ENCODE data around the gene SRPX.

Gene SRPX

DNA sequence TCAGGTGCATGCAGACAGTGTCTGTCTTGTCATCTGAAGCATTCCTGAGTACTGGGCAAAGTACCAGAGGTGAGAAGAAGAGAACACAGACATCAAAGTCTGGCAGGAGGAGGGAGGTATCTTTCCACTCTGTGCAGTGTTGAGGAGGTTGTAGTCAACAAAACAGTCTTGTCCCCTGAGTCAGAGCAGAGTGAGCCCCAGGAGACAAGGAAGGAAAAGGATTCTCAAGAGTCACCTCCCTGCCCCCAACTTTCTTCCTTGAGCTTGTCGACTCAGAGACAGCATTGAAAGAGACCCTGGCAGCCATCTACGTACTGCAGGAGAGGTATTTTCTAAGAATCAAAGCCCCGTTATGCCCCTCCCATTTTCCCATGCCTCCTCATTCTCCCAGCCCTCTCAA is 4.4 kb upstream of the SRPX start:
- H3K36me3 Mint-ChIP-seq (ENCODE audit: insufficient read depth) = no peaks in the 10 kb centered on the region

DNA sequence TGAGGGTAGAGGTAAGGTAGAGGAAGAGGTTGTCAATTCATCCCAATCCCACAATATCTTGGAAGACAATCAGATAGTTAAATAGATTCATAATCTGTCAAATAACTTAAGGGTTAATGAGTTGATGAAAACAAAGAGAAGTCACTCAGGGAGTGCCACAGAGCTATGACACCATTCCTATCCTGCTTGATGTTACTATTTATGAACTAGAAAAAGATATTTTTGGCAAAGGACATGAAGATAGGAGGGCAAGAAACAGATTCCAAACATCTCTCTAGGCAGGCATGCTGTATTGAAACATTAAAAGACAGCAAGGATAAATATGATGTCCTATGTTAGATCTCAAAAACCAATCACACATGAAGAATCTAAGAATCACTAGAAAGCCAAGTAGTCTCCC is 3.5 kb upstream of the SRPX start:
- no peak overlapping the region for H3K27ac Mint-ChIP-seq (ENCODE audit: low read depth)
- H3K9me3 Mint-ChIP-seq = no peaks in the 10 kb centered on the region
- no peak overlapping the region for H3K4me3 Mint-ChIP-seq
- ATAC-seq (replicated peaks; ENCODE audit: extremely low read depth, poor library complexity, severe bottlenecking) (no peak), DNase-seq (ENCODE audit: low spot score in 2 of 2) (no peak)
- peaks cover 33% of the 10 kb centered on the region for H3K27me3 Mint-ChIP-seq
- H3K36me3 Mint-ChIP-seq (ENCODE audit: insufficient read depth) = no peaks in the 10 kb centered on the region
- no peaks in the 10 kb centered on the region for H3K4me1 Mint-ChIP-seq

More for the DNA sequence above, 4.4 kb upstream of the SRPX start:
- Mint-ChIP-seq H3K4me1 (no peaks in the 10 kb centered on the region), H3K9me3 (no peaks in the 10 kb centered on the region), H3K27me3 (peaks cover 24% of the 10 kb centered on the region), H3K4me3 (no peak overlapping the region), H3K27ac (ENCODE audit: low read depth) (no peak overlapping the region)
- DNase-seq (ENCODE audit: low spot score in 2 of 2) = no peak
- ATAC-seq (replicated peaks; ENCODE audit: extremely low read depth, poor library complexity, severe bottlenecking) = no peak

DNA sequence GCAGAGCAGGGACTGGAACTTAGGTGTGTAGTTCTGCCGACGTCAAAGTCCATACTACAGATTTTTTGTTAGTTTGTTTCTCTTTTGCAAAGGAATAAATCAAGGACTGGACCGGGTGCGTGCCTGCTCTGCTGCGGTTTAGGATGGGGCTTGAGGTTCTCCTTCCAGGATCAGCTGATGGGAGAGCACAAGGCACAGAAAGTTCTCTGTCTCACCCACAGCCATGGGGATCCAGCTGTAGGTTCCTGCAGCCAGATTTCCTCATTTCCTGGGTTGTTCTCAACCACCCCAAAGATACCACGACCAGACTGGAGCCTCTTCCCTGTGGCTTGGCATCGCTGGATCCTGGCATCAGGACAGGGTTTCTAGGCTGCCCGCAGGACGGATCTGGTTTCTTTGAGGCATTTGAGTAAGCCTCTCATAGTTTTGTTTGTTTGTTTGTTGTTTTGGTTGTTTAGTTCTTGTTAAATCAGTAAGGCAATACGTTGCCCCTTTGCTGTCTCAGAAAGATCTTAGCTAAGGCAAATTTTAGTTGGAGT is 789 bp upstream of the SRPX start:
- H3K36me3 Mint-ChIP-seq (ENCODE audit: insufficient read depth) = no peaks in the 10 kb centered on the region
- DNase-seq (ENCODE audit: low spot score in 2 of 2) (no peak), ATAC-seq (replicated peaks; ENCODE audit: extremely low read depth, poor library complexity, severe bottlenecking) (no peak)
- no peaks in the 10 kb centered on the region for H3K9me3 Mint-ChIP-seq
- no peak overlapping the region for H3K4me3 Mint-ChIP-seq
- no peaks in the 10 kb centered on the region for H3K4me1 Mint-ChIP-seq
- H3K27ac Mint-ChIP-seq (ENCODE audit: low read depth) = no peak overlapping the region
- H3K27me3 Mint-ChIP-seq = peaks cover 42% of the 10 kb centered on the region

GRCh38 chrX:38220024-38220414 is 652 bp downstream of the SRPX start:
- ATAC-seq (replicated peaks; ENCODE audit: extremely low read depth, poor library complexity, severe bottlenecking) = no peak
- Mint-ChIP-seq H3K9me3 (no peaks in the 10 kb centered on the region), H3K27ac (ENCODE audit: low read depth) (no peak overlapping the region), H3K4me3 (no peak overlapping the region), H3K4me1 (no peaks in the 10 kb centered on the region), H3K27me3 (peaks cover 42% of the 10 kb centered on the region), H3K36me3 (ENCODE audit: insufficient read depth) (no peaks in the 10 kb centered on the region)
- no peak for DNase-seq (ENCODE audit: low spot score in 2 of 2)

GRCh38 chrX:38216642-38217041 is 4.0 kb downstream of the SRPX start:
- Mint-ChIP-seq H3K36me3 (ENCODE audit: insufficient read depth) (no peaks in the 10 kb centered on the region), H3K27ac (ENCODE audit: low read depth) (no peak overlapping the region), H3K9me3 (no peaks in the 10 kb centered on the region), H3K4me1 (no peaks in the 10 kb centered on the region), H3K27me3 (peaks cover 44% of the 10 kb centered on the region), H3K4me3 (no peak overlapping the region)
- DNase-seq (ENCODE audit: low spot score in 2 of 2) (no peak), ATAC-seq (replicated peaks; ENCODE audit: extremely low read depth, poor library complexity, severe bottlenecking) (no peak)

DNA sequence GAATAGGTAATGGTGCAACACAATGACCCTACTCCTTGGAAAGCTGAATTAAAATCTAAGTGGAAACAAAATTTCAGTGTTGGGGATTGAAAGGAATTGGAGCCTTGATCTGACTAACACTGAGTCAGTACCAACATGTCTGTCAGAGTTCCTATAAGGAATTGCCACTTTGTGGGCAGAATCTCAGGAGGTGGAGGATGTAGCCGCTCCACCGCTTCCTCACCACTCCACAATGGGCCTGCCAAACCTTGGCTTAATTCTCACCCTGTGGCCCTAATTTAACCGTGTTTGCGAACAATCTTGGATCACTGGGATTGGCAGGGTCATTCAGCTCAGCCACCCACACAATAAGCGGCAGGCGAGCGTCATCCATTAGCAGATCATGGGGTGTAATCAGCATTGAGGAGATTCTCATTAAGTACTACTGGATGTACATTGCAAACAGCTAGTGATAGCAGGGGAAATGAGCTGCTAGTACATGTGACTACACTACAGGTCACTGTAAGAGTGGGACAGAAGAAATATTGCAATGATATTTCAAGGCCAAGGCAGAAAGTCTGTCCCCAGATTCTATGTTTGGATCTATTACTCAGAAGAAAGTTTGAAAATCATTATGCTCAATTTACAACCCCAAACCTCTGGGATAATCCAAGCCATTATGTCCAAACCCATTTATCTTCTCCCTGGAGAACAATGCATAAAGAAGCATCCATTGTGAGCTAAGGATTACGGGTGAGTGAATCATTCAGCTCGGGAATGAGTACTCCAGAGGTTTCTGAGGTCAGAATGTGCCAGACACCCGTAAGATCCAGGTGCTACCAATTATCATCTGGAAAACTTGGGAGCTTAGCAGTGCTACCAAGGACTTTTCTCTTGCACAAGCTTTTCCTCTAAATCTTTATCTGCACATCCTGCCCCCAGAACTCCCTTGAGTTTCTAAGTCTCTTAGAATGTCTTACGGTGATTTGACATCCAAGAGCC is 5.8 kb downstream of the SRPX start:
- Mint-ChIP-seq H3K4me1 (no peaks in the 10 kb centered on the region), H3K27ac (ENCODE audit: low read depth) (no peak overlapping the region), H3K27me3 (peaks cover 33% of the 10 kb centered on the region), H3K36me3 (ENCODE audit: insufficient read depth) (no peaks in the 10 kb centered on the region), H3K4me3 (no peak overlapping the region), H3K9me3 (no peaks in the 10 kb centered on the region)
- no peak for ATAC-seq (replicated peaks; ENCODE audit: extremely low read depth, poor library complexity, severe bottlenecking)
- no peak for DNase-seq (ENCODE audit: low spot score in 2 of 2)

GRCh38 chrX:38214044-38214443 is 6.6 kb downstream of the SRPX start:
- DNase-seq (ENCODE audit: low spot score in 2 of 2) = no peak
- no peak for ATAC-seq (replicated peaks; ENCODE audit: extremely low read depth, poor library complexity, severe bottlenecking)
- H3K4me3 Mint-ChIP-seq = no peak overlapping the region
- no peak overlapping the region for H3K27ac Mint-ChIP-seq (ENCODE audit: low read depth)
- no peaks in the 10 kb centered on the region for H3K36me3 Mint-ChIP-seq (ENCODE audit: insufficient read depth)
- no peaks in the 10 kb centered on the region for H3K4me1 Mint-ChIP-seq
- no peaks in the 10 kb centered on the region for H3K9me3 Mint-ChIP-seq
- peaks cover 25% of the 10 kb centered on the region for H3K27me3 Mint-ChIP-seq

DNA sequence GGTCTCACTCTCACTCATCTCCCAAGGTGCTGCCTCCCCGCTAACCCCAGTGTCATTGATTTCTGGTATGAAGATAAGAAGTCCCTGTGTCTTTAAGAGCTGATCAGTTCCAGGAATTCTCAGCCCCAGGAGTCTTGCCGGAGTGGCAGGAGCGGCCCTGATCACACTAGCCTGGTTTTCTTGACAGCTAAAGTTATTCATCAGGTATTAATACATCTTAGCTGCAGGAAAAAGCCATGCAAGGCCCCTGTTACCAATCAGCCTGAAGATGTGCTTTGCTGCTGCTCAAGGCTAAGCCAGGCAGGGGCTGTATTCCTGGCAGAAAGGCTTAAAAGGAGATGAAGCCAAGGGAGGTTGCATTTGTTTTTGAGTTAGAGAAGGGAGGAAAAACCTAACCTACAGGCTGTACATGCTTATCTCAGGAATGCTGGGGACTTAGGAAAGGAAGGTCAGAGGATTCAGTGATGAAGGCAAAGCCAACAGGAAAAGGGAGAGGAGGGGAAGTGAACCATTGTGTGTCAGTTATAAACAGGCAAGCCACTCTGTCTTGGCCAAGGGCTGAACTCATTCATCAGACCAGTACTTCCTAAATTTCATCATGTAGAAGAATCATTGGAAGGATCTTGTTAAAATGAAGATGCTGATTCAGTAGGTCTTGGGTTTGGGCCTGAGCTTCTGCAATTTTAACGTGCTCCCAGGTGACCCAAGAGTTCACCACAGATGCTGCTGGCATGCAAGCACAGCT is 8.6 kb downstream of the SRPX start:
- H3K27me3 Mint-ChIP-seq = peaks cover 17% of the 10 kb centered on the region
- no peak for ATAC-seq (replicated peaks; ENCODE audit: extremely low read depth, poor library complexity, severe bottlenecking)
- no peaks in the 10 kb centered on the region for H3K36me3 Mint-ChIP-seq (ENCODE audit: insufficient read depth)
- H3K4me3 Mint-ChIP-seq = no peak overlapping the region
- H3K4me1 Mint-ChIP-seq = no peaks in the 10 kb centered on the region
- no peaks in the 10 kb centered on the region for H3K9me3 Mint-ChIP-seq
- no peak for DNase-seq (ENCODE audit: low spot score in 2 of 2)
- no peak overlapping the region for H3K27ac Mint-ChIP-seq (ENCODE audit: low read depth)

DNA sequence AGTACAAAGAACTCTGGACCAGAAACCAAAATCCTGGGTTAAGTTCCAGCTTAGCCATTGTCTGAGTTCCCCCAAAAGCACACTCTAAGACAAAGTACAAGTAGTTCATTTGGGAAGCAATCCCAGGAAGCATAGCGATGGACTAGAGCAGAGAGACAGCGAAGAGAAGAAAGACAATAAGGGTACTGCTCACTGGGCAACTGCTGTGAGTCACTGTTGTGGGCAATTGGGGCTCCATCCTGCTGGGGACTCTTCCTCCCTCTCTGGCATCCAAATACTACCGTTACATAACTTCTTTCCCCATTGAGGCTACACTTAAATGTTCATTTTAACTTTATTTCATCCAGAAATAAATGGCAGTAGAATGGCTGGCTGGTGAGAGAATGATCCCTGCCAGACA is 14.1 kb downstream of the SRPX start:
- H3K27me3 Mint-ChIP-seq = no peaks in the 10 kb centered on the region
- no peak overlapping the region for H3K27ac Mint-ChIP-seq (ENCODE audit: low read depth)
- no peaks in the 10 kb centered on the region for H3K4me1 Mint-ChIP-seq
- DNase-seq (ENCODE audit: low spot score in 2 of 2) = no peak
- H3K36me3 Mint-ChIP-seq (ENCODE audit: insufficient read depth) = no peaks in the 10 kb centered on the region
- H3K4me3 Mint-ChIP-seq = no peak overlapping the region
- ATAC-seq (replicated peaks; ENCODE audit: extremely low read depth, poor library complexity, severe bottlenecking) = no peak
- H3K9me3 Mint-ChIP-seq = no peaks in the 10 kb centered on the region

DNA sequence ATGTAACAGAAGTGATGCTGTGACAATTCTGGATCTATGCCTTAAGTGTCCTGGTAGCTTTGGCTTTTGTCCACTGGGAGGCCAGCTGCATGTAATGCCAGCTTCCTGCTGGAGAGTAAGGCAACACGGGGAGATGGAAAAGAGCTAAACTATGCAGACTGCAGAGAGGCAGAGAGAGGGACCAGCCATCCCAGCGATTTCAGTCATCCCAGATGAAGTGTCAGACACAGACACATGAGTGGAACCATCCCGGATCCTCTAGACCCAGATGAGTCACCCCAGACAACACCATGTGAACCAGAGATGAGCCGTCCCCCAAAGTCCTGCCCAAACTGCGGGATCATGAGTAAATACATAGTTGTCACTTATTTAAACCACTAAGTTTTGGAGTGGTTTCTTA is 14.6 kb downstream of the SRPX start:
- no peaks in the 10 kb centered on the region for H3K4me1 Mint-ChIP-seq
- DNase-seq (ENCODE audit: low spot score in 2 of 2) = no peak
- no peaks in the 10 kb centered on the region for H3K36me3 Mint-ChIP-seq (ENCODE audit: insufficient read depth)
- no peaks in the 10 kb centered on the region for H3K27me3 Mint-ChIP-seq
- no peak overlapping the region for H3K4me3 Mint-ChIP-seq
- no peak overlapping the region for H3K27ac Mint-ChIP-seq (ENCODE audit: low read depth)
- no peaks in the 10 kb centered on the region for H3K9me3 Mint-ChIP-seq
- ATAC-seq (replicated peaks; ENCODE audit: extremely low read depth, poor library complexity, severe bottlenecking) = no peak

- no peaks in the 10 kb centered on the region for H3K4me1 Mint-ChIP-seq
- no peaks in the 10 kb centered on the region for H3K9me3 Mint-ChIP-seq
- DNase-seq (ENCODE audit: low spot score in 2 of 2) = no peak
- no peak for ATAC-seq (replicated peaks; ENCODE audit: extremely low read depth, poor library complexity, severe bottlenecking)
- no peak overlapping the region for H3K27ac Mint-ChIP-seq (ENCODE audit: low read depth)
- H3K36me3 Mint-ChIP-seq (ENCODE audit: insufficient read depth) = no peaks in the 10 kb centered on the region
- no peak overlapping the region for H3K4me3 Mint-ChIP-seq
- no peaks in the 10 kb centered on the region for H3K27me3 Mint-ChIP-seq
These were observed 15.6 kb downstream of the SRPX start for GRCh38 chrX:38205039-38205438.

DNA sequence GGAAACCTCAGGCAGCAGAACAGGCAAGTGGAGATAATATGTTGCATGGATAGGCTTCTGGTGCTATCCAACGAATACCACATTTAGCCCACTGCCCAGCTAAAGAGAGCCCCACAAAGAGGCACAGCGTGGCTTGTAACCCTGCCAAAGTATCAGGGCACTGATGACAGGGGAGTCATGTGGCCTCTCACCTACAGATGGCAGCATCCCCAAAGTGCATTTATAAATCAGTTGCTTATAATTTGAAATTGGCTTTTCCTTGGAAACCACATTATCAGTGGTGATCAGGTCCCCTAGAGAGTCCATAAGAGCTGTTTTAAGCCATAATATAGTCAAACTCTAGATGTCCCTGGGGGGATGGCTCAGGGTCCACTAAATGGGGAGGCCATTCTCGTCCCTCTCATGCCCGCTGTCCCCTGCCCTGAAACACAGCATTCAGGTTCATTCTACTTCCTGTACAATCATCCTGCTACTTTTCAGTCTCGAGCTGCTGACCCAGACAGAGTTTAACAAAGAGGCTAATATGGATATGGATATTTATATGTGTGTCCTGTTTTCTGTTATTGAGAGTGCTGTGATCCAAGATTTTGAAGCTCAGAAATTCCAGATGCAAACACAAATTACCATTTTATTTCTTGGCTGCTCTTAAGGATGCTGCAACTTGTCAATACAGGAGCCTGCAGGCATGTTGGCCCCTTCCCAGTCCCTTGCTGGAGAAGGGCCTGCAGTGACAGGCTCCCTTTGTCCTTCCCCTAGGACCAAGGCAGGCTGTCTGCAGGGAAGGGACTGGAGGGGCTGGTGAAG is 28.5 kb downstream of the SRPX start:
- no peak for DNase-seq (ENCODE audit: low spot score in 2 of 2)
- H3K27ac Mint-ChIP-seq (ENCODE audit: low read depth) = no peak overlapping the region

More for the DNA sequence above, 28.5 kb downstream of the SRPX start:
- no peak for ATAC-seq (replicated peaks; ENCODE audit: extremely low read depth, poor library complexity, severe bottlenecking)
- Mint-ChIP-seq H3K4me3 (no peak overlapping the region), H3K27me3 (peaks cover 11% of the 10 kb centered on the region), H3K36me3 (ENCODE audit: insufficient read depth) (no peaks in the 10 kb centered on the region), H3K9me3 (no peaks in the 10 kb centered on the region), H3K4me1 (no peaks in the 10 kb centered on the region)
